Measurements from ENCODE around the gene ELOA2.
"Not testable (repeated sequence)": the region's sequence is repeated elsewhere in the genome, so short reads cannot be mapped to it uniquely, and the experiment has no call there.

ELOA2 gene

GRCh38 chr18:47020757-47021156 lies 14.7 kb downstream of the ELOA2 start:
- not testable (repeated sequence) for H3K4me3 ChIP-seq (ENCODE audit: low read length); DNase-seq (ENCODE audit: low read depth, low spot score)

GRCh38 chr18:47019870-47020269 lies 15.6 kb downstream of the ELOA2 start:
- H3K9me3 ChIP-seq (ENCODE audit: control insufficient read depth, insufficient read depth, low read length); H3K27ac ChIP-seq (ENCODE audit: low read length); H3K27me3 ChIP-seq (ENCODE audit: control insufficient read depth, insufficient read depth, low read length); DNase-seq (ENCODE audit: low read depth, low spot score); H3K36me3 ChIP-seq (ENCODE audit: control insufficient read depth, insufficient read depth, low read length); H3K4me1 ChIP-seq (ENCODE audit: control insufficient read depth, insufficient read depth, low read length); H3K4me3 ChIP-seq (ENCODE audit: low read length): not testable (repeated sequence)
- no CpG with 5 or more reads among the region's 10 CpGs for WGBS (ENCODE audit: insufficient coverage, insufficient read length)

More at GRCh38 chr18:47020757-47021156, 14.7 kb downstream of the ELOA2 start:
- not testable (repeated sequence) for H3K27me3 ChIP-seq (ENCODE audit: control insufficient read depth, insufficient read depth, low read length); H3K9me3 ChIP-seq (ENCODE audit: control insufficient read depth, insufficient read depth, low read length); H3K27ac ChIP-seq (ENCODE audit: low read length); H3K4me1 ChIP-seq (ENCODE audit: control insufficient read depth, insufficient read depth, low read length); H3K36me3 ChIP-seq (ENCODE audit: control insufficient read depth, insufficient read depth, low read length)
- WGBS (ENCODE audit: insufficient coverage, insufficient read length) = no CpG with 5 or more reads among the region's 19 CpGs

All from iPS DF 6.9 (cell line).